ENCODE measurements around the gene UBXN7. TPM values are rescaled to one million over a fixed set of nuclear protein-coding genes. Genes with fewer than 3 reads are reported as not detected.
"Not testable (repeated sequence)": the region's sequence is repeated elsewhere in the genome, so short reads cannot be mapped to it uniquely, and the experiment has no call there.

UBXN7 gene
- total and polyA plus RNA-seq, 9 of the 15 experiments (the other 6 are each of a cell fraction or from before 2014, with no cell fraction given) = 3.5 to 44.6 (median 13.4) TPM

DNA sequence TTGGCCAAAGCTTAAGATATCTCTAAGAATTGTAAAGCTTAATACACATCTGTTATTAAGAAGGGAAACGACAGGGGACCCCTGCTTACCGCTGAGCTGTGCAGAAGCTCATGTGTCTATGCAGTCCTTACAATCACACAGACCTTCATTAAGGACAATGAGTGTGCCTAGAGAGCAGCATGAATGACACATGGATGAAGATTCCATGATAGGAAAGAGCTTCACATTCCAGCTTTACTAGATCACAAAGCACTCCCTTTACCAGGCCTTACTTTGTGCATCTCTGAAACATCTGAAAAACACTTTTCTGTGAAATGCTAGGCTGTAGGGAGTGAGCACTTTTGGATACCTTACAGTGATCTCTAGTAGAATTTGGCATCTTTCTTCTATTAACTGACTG lies 39.3 kb upstream of the UBXN7 start (continued):
- TF ChIP-seq RBM14 (IDR thresholded peaks at IDR 0.05; ENCODE audit: borderline replicate concordance, insufficient read depth, low read depth, low read length) = no peak
- no peak for TF ChIP-seq VEZF1 (CRISPR knock-in tag; IDR thresholded peaks at IDR 0.05)
- no peak for TF ChIP-seq ZNF3 (CRISPR knock-in tag; IDR thresholded peaks at IDR 0.05)
- no peak for TF ChIP-seq RB1 (IDR thresholded peaks at IDR 0.05; ENCODE audit: low read depth)
- no peak for TF ChIP-seq ZNF695 (CRISPR knock-in tag; IDR thresholded peaks at IDR 0.05)

GRCh38 chr3:196470182-196470581 lies 38.0 kb upstream of the UBXN7 start:
- H4K20me1 ChIP-seq (replicated peaks; ENCODE audit: control insufficient read depth, insufficient read depth, low read length); H3K9me1 ChIP-seq (ENCODE audit: control insufficient read depth, insufficient read depth, low read length); CTCF ChIA-PET (ENCODE audit: low intra/inter-chr PET ratio); in situ Hi-C loops (cut with MboI); ATAC-seq; FAIRE-seq; H3K9ac ChIP-seq (ENCODE audit: insufficient read depth in 1 of 2, low read depth in 2 of 2, low read length in 2 of 2); BruUV-seq (replicated peaks); H2AFZ ChIP-seq (ENCODE audit: low read depth, low read length); H3K4me1 ChIP-seq (replicated peaks in 1 of 2; ENCODE audit: control insufficient read depth in 2 of 2, insufficient read depth in 2 of 2, low read length in 2 of 2); intact Hi-C loops (cut with micrococcal nuclease); H3K4me2 ChIP-seq (ENCODE audit: insufficient read depth, low read length); DNase-seq (ENCODE audit: extremely low read depth in 1 of 4, low spot score in 3 of 4); H3K27me3 ChIP-seq (ENCODE audit: control insufficient read depth in 2 of 2, insufficient read depth in 2 of 2, low read length in 2 of 2); H3K4me3 ChIP-seq; H3K27ac ChIP-seq (ENCODE audit: extremely low read depth, low read depth, low read length); H3K9me3 ChIP-seq (replicated peaks; ENCODE audit: control insufficient read depth, insufficient read depth, low read depth, low read length): not testable (repeated sequence)
- WGBS (ENCODE audit: insufficient coverage, low coverage, missing lambda C conversion rate) = 79% methylated on average over 3 of the region's 3 CpGs
- Histone ChIP-seq H3K36me3 (ENCODE audit: control insufficient read depth, insufficient read depth, low read length) (peaks cover 72% of the 10 kb centered on the region), H3K79me2 (ENCODE audit: control insufficient read depth, insufficient read depth, low read length) (peaks cover 16% of the 10 kb centered on the region)
- POLR2A ChIA-PET = interaction anchor here (2.3 kb wide), 1 partner anchor 16 kb away, joined by 4 read pairs; no protein-coding TSS in a partner anchor

All from K562 (cell line).